ENCODE results near the gene ASB3. TPM values are rescaled to one million over a fixed set of nuclear protein-coding genes. Genes with fewer than 3 reads are reported as not detected.

ASB3 gene
- total and polyA plus RNA-seq, 2 donors (not counting 3 experiments of a cell fraction or from before 2014, with no cell fraction given) = 20.3 to 20.5 TPM

DNA sequence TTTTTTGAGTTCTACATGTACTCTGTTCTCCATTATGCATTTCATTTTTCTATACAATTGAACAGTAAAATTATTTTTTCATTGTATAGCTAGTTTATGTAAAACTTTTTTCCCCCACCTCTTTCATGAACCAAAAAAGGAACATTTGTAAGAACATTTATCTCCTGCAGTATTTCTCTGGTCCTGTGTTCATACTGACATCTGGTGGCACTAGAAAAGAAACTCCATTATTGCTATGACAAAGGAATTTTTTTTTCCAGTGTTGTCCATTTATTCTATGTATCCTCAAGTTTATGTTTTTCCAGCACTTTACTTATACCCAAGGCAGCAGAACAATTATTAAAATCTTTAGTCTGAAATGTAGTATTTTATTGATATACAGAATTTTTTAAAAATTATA is 46.6 kb downstream of the ASB3 start:
- CTCF ChIA-PET = interaction anchor here (1.8 kb wide), 1 partner anchor 317 kb away, joined by 7 read pairs; no protein-coding TSS in a partner anchor
- FAIRE-seq = no peak

DNA sequence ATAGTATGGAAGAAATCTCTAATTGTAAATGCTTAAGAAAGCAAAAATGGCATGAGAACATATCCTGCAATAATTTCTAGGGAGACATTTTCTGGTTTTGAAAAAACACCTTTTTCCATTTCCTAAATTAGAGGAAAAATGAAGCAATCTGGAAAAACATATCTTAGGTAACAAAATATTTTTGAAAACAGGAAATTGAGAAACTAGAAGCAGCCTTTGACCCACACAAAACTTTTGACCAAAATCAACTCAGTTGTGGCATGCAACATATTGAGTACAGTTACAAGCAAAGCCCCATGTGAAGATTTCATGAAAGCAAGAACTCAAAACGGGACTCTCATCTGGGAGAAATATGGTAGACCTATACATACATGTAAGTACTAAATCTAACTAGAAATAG is 47.7 kb downstream of the ASB3 start:
- Histone ChIP-seq H3K4me2 (ENCODE audit: insufficient read depth, low read length) (no peak overlapping the region), H4K20me1 (replicated peaks; ENCODE audit: control insufficient read depth, extremely low read depth, insufficient read depth, low read length) (no peaks in the 10 kb centered on the region), H3K4me3 (replicated peaks in 1 of 3; ENCODE audit: insufficient read depth in 1 of 3, low read depth in 1 of 3, low read length in 3 of 3) (no peak overlapping the region), H3K36me3 (ENCODE audit: control insufficient read depth in 2 of 2, extremely low read depth in 1 of 2, insufficient read depth in 2 of 2, low read length in 2 of 2) (no peaks in the 10 kb centered on the region), H3K79me2 (ENCODE audit: control insufficient read depth, insufficient read depth, low read length) (peaks cover 2% of the 10 kb centered on the region), H3K9me1 (replicated peaks; ENCODE audit: control insufficient read depth, extremely low read depth, insufficient read depth, low read length) (peaks cover 2% of the 10 kb centered on the region), H3K27ac (ENCODE audit: insufficient read depth, low read depth, low read length) (no peak overlapping the region), H3K4me1 (ENCODE audit: control insufficient read depth, extremely low read depth, insufficient read depth, low read length) (peaks cover 13% of the 10 kb centered on the region), H2AFZ (ENCODE audit: low read depth, low read length) (no peak overlapping the region), H3K9ac (replicated peaks; ENCODE audit: extremely low read depth, insufficient read depth, low read length) (no peak overlapping the region), H3K27me3 (ENCODE audit: control insufficient read depth in 2 of 2, insufficient read depth in 2 of 2, low read length in 2 of 2) (no peaks in the 10 kb centered on the region), H3K9me3 (replicated peaks; ENCODE audit: control insufficient read depth, insufficient read depth, low read length) (no peaks in the 10 kb centered on the region)
- ChIA-PET CTCF (interaction anchor here (0.8 to 1.8 kb wide), 2 partner anchors 29 to 316 kb away, joined by 3 to 7 read pairs; no protein-coding TSS in a partner anchor), POLR2A (no interaction called here)
- FAIRE-seq (no peak), DNase-seq (ENCODE audit: low read depth, low spot score) (no peak)
- intact Hi-C loops (cut with micrococcal nuclease) (no loop called here), dilution Hi-C loops (cut with MboI; ENCODE audit: extremely low pct_ligation_motif_present, low sequenced_read_pairs) (no loop called here)
- TF ChIP-seq GATA2 (IDR thresholded peaks at IDR 0.05; ENCODE audit: insufficient read depth, insufficient read length, low read depth, low read length) (no peak), EZH2 (IDR thresholded peaks at IDR 0.05; ENCODE audit: borderline replicate concordance, low read depth, low read length, severe bottlenecking) (no peak), FOS (IDR thresholded peaks at IDR 0.05; ENCODE audit: borderline replicate concordance, insufficient read depth, low read length) (no peak), POLR2A (IDR thresholded peaks at IDR 0.05; ENCODE audit: low read depth, low read length) (no peak), POLR2AphosphoS5 (IDR thresholded peaks at IDR 0.05; ENCODE audit: insufficient read depth, low read depth, low read length) (no peak), MYC (IDR thresholded peaks at IDR 0.05; ENCODE audit: low read depth, low read length) (no peak), JUN (IDR thresholded peaks at IDR 0.05; ENCODE audit: borderline replicate concordance, insufficient read depth, insufficient read length, low read depth) (no peak)
- TF ChIP-seq, protein P1, sequence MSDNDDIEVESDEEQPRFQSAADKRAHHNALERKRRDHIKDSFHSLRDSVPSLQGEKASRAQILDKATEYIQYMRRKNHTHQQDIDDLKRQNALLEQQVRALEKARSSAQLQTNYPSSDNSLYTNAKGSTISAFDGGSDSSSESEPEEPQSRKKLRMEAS (IDR thresholded peaks at IDR 0.05; ENCODE audit: insufficient read depth, insufficient read length) = no peak
- TF ChIP-seq, protein P2, sequence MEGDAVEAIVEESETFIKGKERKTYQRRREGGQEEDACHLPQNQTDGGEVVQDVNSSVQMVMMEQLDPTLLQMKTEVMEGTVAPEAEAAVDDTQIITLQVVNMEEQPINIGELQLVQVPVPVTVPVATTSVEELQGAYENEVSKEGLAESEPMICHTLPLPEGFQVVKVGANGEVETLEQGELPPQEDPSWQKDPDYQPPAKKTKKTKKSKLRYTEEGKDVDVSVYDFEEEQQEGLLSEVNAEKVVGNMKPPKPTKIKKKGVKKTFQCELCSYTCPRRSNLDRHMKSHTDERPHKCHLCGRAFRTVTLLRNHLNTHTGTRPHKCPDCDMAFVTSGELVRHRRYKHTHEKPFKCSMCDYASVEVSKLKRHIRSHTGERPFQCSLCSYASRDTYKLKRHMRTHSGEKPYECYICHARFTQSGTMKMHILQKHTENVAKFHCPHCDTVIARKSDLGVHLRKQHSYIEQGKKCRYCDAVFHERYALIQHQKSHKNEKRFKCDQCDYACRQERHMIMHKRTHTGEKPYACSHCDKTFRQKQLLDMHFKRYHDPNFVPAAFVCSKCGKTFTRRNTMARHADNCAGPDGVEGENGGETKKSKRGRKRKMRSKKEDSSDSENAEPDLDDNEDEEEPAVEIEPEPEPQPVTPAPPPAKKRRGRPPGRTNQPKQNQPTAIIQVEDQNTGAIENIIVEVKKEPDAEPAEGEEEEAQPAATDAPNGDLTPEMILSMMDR (IDR thresholded peaks at IDR 0.05; ENCODE audit: extremely low read depth in 1 of 2, insufficient read depth in 1 of 2, low read depth in 1 of 2, low read length in 2 of 2) = no peak
- BruUV-seq (replicated peaks) = no TSS peak

More for the DNA sequence above, 46.6 kb downstream of the ASB3 start:
- no peak overlapping the region for H3K4me2 ChIP-seq (ENCODE audit: insufficient read depth, low read length)
- POLR2A ChIA-PET = no interaction called here
- peak; percentile 42 for DNase-seq (ENCODE audit: low read depth, low spot score)
- TF ChIP-seq POLR2AphosphoS5 (IDR thresholded peaks at IDR 0.05; ENCODE audit: insufficient read depth, low read depth, low read length) = no peak
- TF ChIP-seq, protein P2 (IDR thresholded peaks at IDR 0.05; ENCODE audit: extremely low read depth in 1 of 2, insufficient read depth in 1 of 2, low read depth in 1 of 2, low read length in 2 of 2) = peak in 1 of 2 donors; percentile 15
- H3K4me3 ChIP-seq (replicated peaks in 1 of 3; ENCODE audit: insufficient read depth in 1 of 3, low read depth in 1 of 3, low read length in 3 of 3) = no peak overlapping the region
- H3K27me3 ChIP-seq (ENCODE audit: control insufficient read depth in 2 of 2, insufficient read depth in 2 of 2, low read length in 2 of 2) = no peaks in the 10 kb centered on the region
- no peak overlapping the region for H2AFZ ChIP-seq (ENCODE audit: low read depth, low read length)
- H3K36me3 ChIP-seq (ENCODE audit: control insufficient read depth in 2 of 2, extremely low read depth in 1 of 2, insufficient read depth in 2 of 2, low read length in 2 of 2) = no peaks in the 10 kb centered on the region
- H3K9ac ChIP-seq (replicated peaks; ENCODE audit: extremely low read depth, insufficient read depth, low read length) = no peak overlapping the region
- dilution Hi-C loops (cut with MboI; ENCODE audit: extremely low pct_ligation_motif_present, low sequenced_read_pairs) (no loop called here), intact Hi-C loops (cut with micrococcal nuclease) (no loop called here)
- H3K4me1 ChIP-seq (ENCODE audit: control insufficient read depth, extremely low read depth, insufficient read depth, low read length) = peaks cover 13% of the 10 kb centered on the region
- BruUV-seq (replicated peaks) = no TSS peak
- no peak overlapping the region for H3K27ac ChIP-seq (ENCODE audit: insufficient read depth, low read depth, low read length)
- H3K79me2 ChIP-seq (ENCODE audit: control insufficient read depth, insufficient read depth, low read length) = peaks cover 2% of the 10 kb centered on the region
- H4K20me1 ChIP-seq (replicated peaks; ENCODE audit: control insufficient read depth, extremely low read depth, insufficient read depth, low read length) = no peaks in the 10 kb centered on the region
- no peaks in the 10 kb centered on the region for H3K9me3 ChIP-seq (replicated peaks; ENCODE audit: control insufficient read depth, insufficient read depth, low read length)
- H3K9me1 ChIP-seq (replicated peaks; ENCODE audit: control insufficient read depth, extremely low read depth, insufficient read depth, low read length) = peaks cover 2% of the 10 kb centered on the region

All from endothelial cell of umbilical vein (primary cell).